C4-2B (cell line): ENCODE measurements around the gene PIN4.
"Not testable (repeated sequence)": the region's sequence is repeated elsewhere in the genome, so short reads cannot be mapped to it uniquely, and the experiment has no call there.

ENCODE experiments used
- H3K27ac ChIP-seq: fragments of 450-650 bp; 2 replicates; pipeline ENCODE4 v1.5.1; 2017
- ZFX ChIP-seq: fragments of 450-650 bp; IDR thresholded peaks from 2 replicates; pipeline ENCODE4 v1.6.1; 2017
- TF ChIP-seq, protein P1 (sequence below): fragments of 450-650 bp; conservative IDR thresholded peaks from 2 replicates; pipeline ENCODE4 v1.5.1; 2017; ENCODE audit warnings: mild to moderate bottlenecking

Gene PIN4

GRCh38 chrX:72202792-72203401 is 21.3 kb downstream of the PIN4 start:
- H3K27ac ChIP-seq: no peak overlapping the region
- TF ChIP-seq ZFX: no peak
- TF ChIP-seq, protein P1, sequence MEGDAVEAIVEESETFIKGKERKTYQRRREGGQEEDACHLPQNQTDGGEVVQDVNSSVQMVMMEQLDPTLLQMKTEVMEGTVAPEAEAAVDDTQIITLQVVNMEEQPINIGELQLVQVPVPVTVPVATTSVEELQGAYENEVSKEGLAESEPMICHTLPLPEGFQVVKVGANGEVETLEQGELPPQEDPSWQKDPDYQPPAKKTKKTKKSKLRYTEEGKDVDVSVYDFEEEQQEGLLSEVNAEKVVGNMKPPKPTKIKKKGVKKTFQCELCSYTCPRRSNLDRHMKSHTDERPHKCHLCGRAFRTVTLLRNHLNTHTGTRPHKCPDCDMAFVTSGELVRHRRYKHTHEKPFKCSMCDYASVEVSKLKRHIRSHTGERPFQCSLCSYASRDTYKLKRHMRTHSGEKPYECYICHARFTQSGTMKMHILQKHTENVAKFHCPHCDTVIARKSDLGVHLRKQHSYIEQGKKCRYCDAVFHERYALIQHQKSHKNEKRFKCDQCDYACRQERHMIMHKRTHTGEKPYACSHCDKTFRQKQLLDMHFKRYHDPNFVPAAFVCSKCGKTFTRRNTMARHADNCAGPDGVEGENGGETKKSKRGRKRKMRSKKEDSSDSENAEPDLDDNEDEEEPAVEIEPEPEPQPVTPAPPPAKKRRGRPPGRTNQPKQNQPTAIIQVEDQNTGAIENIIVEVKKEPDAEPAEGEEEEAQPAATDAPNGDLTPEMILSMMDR: no peak

DNA sequence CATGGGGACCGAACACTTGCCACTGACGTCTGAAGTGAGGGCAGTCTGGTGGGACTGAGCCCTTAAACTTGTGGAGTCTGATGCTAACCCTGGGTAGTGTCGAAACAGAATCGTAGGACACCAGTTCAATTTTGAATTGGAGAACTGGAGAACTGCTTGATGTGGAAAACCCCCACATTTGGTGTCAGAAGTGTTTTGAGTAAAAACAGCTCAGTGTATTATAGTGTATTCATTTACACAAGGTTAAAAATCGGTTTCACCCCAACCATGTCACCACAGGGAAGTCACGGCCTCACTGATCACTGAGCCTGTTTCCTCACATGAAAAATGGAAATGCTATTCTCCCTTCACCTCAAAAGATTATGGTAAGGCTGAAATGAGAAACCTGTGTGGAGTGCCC is 21.9 kb downstream of the PIN4 start:
- H3K27ac ChIP-seq: no peak overlapping the region

DNA sequence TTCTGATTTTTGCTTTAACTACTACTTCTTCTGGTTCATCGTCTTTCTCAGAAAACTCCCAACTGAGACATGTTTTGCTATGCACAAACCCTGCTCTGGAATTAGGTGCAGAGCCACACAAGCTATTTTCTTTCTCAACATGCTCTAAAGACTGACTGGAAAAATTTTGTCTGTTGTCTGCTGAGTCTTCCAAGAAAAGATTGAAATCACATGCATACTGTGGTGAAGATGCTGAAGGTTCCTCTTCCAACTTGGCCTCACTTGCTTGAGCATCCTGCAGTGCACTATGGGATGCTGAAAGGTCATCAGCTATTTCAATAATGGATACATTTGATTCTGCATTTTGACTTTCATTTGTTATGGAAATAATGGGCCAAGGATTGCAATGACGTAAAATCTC is 24.1 kb downstream of the PIN4 start:
- no peak overlapping the region for H3K27ac ChIP-seq
- no peak for TF ChIP-seq ZFX
- TF ChIP-seq, protein P1: no peak

More for the DNA sequence above, 21.9 kb downstream of the PIN4 start:
- TF ChIP-seq, protein P1: no peak
- no peak for TF ChIP-seq ZFX

- no peak overlapping the region for H3K27ac ChIP-seq
- TF ChIP-seq, protein P1: no peak
- TF ChIP-seq ZFX: no peak
These were observed 25.8 kb downstream of the PIN4 start for GRCh38 chrX:72207366-72207765.

GRCh38 chrX:72208126-72208800 is 26.7 kb downstream of the PIN4 start:
- no peak overlapping the region for H3K27ac ChIP-seq
- no peak for TF ChIP-seq ZFX
- TF ChIP-seq, protein P1: no peak

DNA sequence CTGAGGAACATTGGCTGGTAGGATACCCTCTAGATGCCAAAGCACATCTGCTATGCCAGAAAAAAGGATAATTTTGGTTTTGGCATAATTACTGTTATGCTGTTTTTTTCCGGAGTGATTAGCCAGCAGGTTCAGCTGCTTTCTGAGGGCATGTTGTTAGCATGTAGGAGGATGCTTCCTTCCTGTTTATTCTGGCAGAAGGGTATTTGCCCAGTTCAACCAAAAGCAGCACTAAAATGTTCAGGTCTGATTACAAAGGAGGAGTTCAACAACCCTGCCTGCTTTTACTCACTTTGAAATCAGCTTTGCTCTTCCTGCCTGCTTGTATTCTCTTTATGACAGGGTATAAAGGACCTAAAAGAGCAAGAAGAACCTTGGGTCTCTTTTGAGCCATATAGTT is 35.4 kb downstream of the PIN4 start:
- TF ChIP-seq, protein P1: no peak
- no peak for TF ChIP-seq ZFX
- no peak overlapping the region; the same call in 1 of the 2 replicates for H3K27ac ChIP-seq

DNA sequence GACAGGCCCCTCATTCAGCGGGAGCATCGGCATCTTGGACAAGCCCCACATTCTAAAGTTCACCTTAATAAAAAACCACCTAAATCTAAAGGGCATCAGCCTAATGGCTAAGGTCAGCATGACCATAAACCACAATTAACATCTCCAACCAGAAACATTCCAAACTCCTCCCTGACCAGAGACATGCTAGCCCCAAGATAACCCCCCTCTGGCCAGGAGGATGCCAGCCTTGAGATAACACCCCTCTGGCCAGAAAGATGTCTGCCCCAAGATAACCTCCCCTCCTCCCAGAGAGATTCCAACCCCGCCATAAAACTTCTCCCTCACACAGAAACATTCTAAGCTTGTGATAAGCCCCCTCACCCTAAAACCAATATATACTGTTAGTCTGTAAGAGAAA is 38.8 kb downstream of the PIN4 start:
- H3K27ac ChIP-seq: not testable (repeated sequence)

DNA sequence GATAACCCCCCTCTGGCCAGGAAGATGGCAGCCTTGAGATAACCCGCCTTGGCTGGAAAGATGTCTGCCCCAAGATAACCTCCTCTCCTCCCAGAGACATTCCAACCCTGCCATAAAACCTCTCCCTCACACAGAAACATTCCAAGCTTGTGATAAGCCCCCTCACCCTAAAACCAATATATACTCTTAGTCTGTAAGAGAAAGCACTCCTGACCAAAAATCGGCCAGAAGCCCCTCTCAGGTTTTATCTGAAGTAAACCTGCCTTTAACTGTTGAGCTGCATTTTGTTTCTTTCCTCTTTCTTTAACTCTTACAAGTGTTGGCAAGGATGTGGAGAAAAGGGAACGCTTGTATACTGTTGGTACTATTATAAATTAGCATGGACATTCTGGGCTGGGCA is 48.7 kb downstream of the PIN4 start:
- TF ChIP-seq, protein P1: no peak
- no peak for TF ChIP-seq ZFX

More for the DNA sequence above, 48.7 kb downstream of the PIN4 start:
- no peak overlapping the region for H3K27ac ChIP-seq
